OCI-LY1 (cell line): ENCODE results near the gene FAM13C.

Experiments used
- EZH2 ChIP-seq: fragments of 200-600 bp; sonication (generic), shearing (Covaris generic); IDR thresholded peaks from 2 replicates; pipeline ENCODE4 v1.8.0; 2017; ENCODE audit warnings: borderline replicate concordance, mixed run types, mild to moderate bottlenecking, antibody characterized with exemption, low read length, moderate library complexity, mixed read lengths
- TF ChIP-seq, protein P1 (sequence below): fragments of 200-600 bp; sonication (generic), shearing (Covaris generic); IDR thresholded peaks from 2 replicates; pipeline ENCODE4 v1.5.1; 2017; ENCODE audit warnings: mild to moderate bottlenecking, antibody characterized with exemption, low read length, moderate library complexity, mixed read lengths

DNA sequence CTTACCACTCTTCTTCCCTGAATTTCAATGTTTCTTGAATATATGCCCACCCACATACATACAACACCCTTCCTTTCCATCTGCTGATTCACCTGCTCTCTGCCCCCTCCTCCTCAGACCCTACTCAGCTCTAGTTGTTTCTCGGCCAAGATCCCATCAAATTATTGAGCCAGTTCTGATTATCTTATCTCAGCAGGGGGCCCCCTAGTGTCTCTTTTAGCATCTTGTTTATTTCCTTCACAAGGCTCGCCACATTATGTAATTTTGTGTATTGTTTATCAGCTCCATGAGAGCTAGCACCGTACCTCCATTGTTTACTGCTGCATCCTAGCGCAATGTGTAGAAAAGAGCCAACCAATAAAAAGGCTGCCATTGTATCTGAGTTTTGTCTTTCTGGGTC is 71.9 kb downstream of the FAM13C start:
- no peak for TF ChIP-seq EZH2
- TF ChIP-seq, protein P1, sequence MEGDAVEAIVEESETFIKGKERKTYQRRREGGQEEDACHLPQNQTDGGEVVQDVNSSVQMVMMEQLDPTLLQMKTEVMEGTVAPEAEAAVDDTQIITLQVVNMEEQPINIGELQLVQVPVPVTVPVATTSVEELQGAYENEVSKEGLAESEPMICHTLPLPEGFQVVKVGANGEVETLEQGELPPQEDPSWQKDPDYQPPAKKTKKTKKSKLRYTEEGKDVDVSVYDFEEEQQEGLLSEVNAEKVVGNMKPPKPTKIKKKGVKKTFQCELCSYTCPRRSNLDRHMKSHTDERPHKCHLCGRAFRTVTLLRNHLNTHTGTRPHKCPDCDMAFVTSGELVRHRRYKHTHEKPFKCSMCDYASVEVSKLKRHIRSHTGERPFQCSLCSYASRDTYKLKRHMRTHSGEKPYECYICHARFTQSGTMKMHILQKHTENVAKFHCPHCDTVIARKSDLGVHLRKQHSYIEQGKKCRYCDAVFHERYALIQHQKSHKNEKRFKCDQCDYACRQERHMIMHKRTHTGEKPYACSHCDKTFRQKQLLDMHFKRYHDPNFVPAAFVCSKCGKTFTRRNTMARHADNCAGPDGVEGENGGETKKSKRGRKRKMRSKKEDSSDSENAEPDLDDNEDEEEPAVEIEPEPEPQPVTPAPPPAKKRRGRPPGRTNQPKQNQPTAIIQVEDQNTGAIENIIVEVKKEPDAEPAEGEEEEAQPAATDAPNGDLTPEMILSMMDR, result peak; percentile 43
